ENCODE data around the gene EYA3.
"Not testable (repeated sequence)": the region's sequence is repeated elsewhere in the genome, so short reads cannot be mapped to it uniquely, and the experiment has no call there.

The EYA3 gene

GRCh38 chr1:28027238-28027637 lies 61.2 kb downstream of the EYA3 start:
- no peak for DNase-seq

- DNase-seq: no peak
Observed at GRCh38 chr1:28026329-28026728, 62.1 kb downstream of the EYA3 start.

- DNase-seq: no peak
Observed at GRCh38 chr1:28021064-28021463, 67.3 kb downstream of the EYA3 start.

GRCh38 chr1:28010969-28011368 lies 77.4 kb downstream of the EYA3 start:
- DNase-seq: no peak

GRCh38 chr1:28003117-28003516 lies 85.3 kb downstream of the EYA3 start:
- not testable (repeated sequence) for DNase-seq

GRCh38 chr1:28002600-28002999 lies 85.8 kb downstream of the EYA3 start:
- no peak for DNase-seq

GRCh38 chr1:27999055-27999454 lies 89.4 kb downstream of the EYA3 start:
- no peak for DNase-seq

GRCh38 chr1:27994526-27994925 lies 93.9 kb downstream of the EYA3 start:
- not testable (repeated sequence) for DNase-seq

- no peak for DNase-seq
Observed at GRCh38 chr1:27994060-27994459, 94.3 kb downstream of the EYA3 start.

GRCh38 chr1:27993241-27993640 lies 95.2 kb downstream of the EYA3 start:
- DNase-seq: no peak

GRCh38 chr1:27992276-27992675 lies 96.1 kb downstream of the EYA3 start:
- DNase-seq: no peak

- DNase-seq: no peak
Observed at GRCh38 chr1:27990920-27991537, 97.4 kb downstream of the EYA3 start.

GRCh38 chr1:27981145-27981544 lies 107.3 kb downstream of the EYA3 start:
- DNase-seq: peak; percentile 87

GRCh38 chr1:27980216-27980845 lies 108.1 kb downstream of the EYA3 start:
- DNase-seq: peak; percentile 44

- no peak for DNase-seq
Observed at GRCh38 chr1:27979859-27980201, 108.6 kb downstream of the EYA3 start.

GRCh38 chr1:27979151-27979858 lies 109.1 kb downstream of the EYA3 start:
- DNase-seq: peak; percentile 75

- no peak for DNase-seq
Observed at GRCh38 chr1:27974417-27974781, 114.0 kb downstream of the EYA3 start.

GRCh38 chr1:27973771-27974416 lies 114.5 kb downstream of the EYA3 start:
- DNase-seq: no peak

- DNase-seq: no peak
Observed at GRCh38 chr1:27972141-27972540, 116.3 kb downstream of the EYA3 start.

GRCh38 chr1:27971674-27972073 lies 116.7 kb downstream of the EYA3 start:
- peak; percentile 62 for DNase-seq

GRCh38 chr1:27970401-27970800 lies 118.0 kb downstream of the EYA3 start:
- peak; percentile 78 for DNase-seq

GRCh38 chr1:27968692-27969091 lies 119.7 kb downstream of the EYA3 start:
- DNase-seq: no peak

GRCh38 chr1:27967884-27968466 lies 120.4 kb downstream of the EYA3 start:
- DNase-seq: no peak
